ENCODE measurements around the gene IFNAR1. TPM values are rescaled to one million over a fixed set of nuclear protein-coding genes. Genes with fewer than 3 reads are reported as not detected.

Gene IFNAR1
- polyA plus RNA-seq, 3 donors: 16.8 to 95.3 (median 56.2) TPM

DNA sequence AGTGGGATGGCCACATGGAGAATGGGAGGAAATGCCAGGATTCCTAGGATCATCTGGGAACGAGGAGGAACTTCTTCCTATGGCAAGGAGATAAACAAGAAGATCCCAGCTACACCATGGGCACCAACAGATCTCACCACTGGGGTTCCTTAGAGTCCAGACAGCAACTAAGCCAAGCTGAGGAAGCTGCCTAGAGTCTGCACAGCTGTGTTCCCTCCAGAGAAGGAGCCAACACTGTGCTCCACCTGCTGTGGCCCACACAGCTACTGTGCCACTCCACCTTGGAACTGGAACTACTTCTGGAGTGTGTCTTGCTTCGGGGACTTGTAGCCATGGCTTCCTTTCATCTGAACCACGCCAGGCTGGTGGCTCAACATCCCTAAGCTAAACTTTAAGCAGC lies 6.0 kb downstream of the IFNAR1 start:
- Mint-ChIP-seq H3K36me3 (peaks cover 26 to 39% of the 10 kb centered on the region in 2 donors), H3K27me3 (ENCODE audit: low read depth in 3 of 3) (peaks cover 0 to 3% (median 0%) of the 10 kb centered on the region in 3 donors), H3K9me3 (peaks cover 2 to 14% (median 9%) of the 10 kb centered on the region in 7 donors), H3K4me3 (no peak overlapping the region), H3K27ac (peak overlapping the region in 3 of 7 donors; percentile 11 to 41 (median 31)), H3K4me1 (peaks cover 38% of the 10 kb centered on the region)
- Histone ChIP-seq H3K4me2 (replicated peaks; ENCODE audit: extremely low read depth, low read length, poor library complexity, severe bottlenecking) (no peak overlapping the region), H3K79me2 (ENCODE audit: insufficient read depth, low read length) (peaks cover 98% of the 10 kb centered on the region), H4K20me1 (ENCODE audit: insufficient read depth, low read length) (peaks cover 93% of the 10 kb centered on the region), H3K9me3 (replicated peaks in 1 of 2; ENCODE audit: control insufficient read depth in 1 of 2, insufficient read depth in 1 of 2, low read length in 2 of 2) (peaks cover 0 to 5% of the 10 kb centered on the region in 2 donors), H3K9ac (ENCODE audit: insufficient read depth, low read length, poor library complexity, severe bottlenecking) (no peak overlapping the region), H2AFZ (ENCODE audit: insufficient read depth, low read depth, low read length, poor library complexity, severe bottlenecking) (no peak overlapping the region), H3K36me3 (replicated peaks in 1 of 2; ENCODE audit: control insufficient read depth in 1 of 2, insufficient read depth in 2 of 2, low read length in 2 of 2) (peaks cover 18 to 47% of the 10 kb centered on the region in 2 donors), H3K4me3 (replicated peaks in 1 of 3; ENCODE audit: low read depth in 2 of 3, low read length in 3 of 3) (no peak overlapping the region), H3K27ac (ENCODE audit: low read depth in 1 of 2, low read length in 2 of 2) (no peak overlapping the region), H3K4me1 (ENCODE audit: control insufficient read depth in 1 of 2, insufficient read depth in 2 of 2, low read length in 2 of 2) (peaks cover 20 to 27% of the 10 kb centered on the region in 2 donors), H3K27me3 (ENCODE audit: control insufficient read depth in 2 of 2, insufficient read depth in 2 of 2, low read length in 2 of 2) (no peaks in the 10 kb centered on the region)
- DNase-seq: no peak
- 100% methylated on average over 2 of the region's 3 CpGs for WGBS (ENCODE audit: insufficient coverage)
- intact Hi-C loops (cut with micrococcal nuclease): loop anchor here in 1 of 2 donors (5.0 kb wide), 1 partner anchor 33 kb away; no protein-coding TSS in a partner anchor
- TF ChIP-seq, protein P1, sequence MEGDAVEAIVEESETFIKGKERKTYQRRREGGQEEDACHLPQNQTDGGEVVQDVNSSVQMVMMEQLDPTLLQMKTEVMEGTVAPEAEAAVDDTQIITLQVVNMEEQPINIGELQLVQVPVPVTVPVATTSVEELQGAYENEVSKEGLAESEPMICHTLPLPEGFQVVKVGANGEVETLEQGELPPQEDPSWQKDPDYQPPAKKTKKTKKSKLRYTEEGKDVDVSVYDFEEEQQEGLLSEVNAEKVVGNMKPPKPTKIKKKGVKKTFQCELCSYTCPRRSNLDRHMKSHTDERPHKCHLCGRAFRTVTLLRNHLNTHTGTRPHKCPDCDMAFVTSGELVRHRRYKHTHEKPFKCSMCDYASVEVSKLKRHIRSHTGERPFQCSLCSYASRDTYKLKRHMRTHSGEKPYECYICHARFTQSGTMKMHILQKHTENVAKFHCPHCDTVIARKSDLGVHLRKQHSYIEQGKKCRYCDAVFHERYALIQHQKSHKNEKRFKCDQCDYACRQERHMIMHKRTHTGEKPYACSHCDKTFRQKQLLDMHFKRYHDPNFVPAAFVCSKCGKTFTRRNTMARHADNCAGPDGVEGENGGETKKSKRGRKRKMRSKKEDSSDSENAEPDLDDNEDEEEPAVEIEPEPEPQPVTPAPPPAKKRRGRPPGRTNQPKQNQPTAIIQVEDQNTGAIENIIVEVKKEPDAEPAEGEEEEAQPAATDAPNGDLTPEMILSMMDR (IDR thresholded peaks at IDR 0.05): no peak

DNA sequence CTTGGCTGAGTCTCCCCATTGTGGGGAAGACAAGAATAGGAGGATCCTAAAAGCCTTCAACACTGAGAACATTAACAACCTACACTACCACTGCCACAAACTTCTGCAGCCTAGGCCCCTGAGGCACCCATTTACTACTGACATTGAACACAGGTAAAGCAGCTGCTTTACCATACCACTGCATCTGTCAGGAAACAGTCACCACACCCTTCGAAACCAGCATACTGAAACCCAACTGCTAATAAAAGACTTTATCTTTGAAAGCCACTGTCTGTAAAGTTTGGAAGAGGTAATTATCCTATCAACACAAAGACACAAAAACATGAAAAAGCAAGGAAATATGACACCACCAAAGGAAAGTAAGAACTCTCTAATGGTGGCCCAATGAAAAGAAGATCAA lies 7.4 kb downstream of the IFNAR1 start:
- peaks cover 7 to 13% of the 10 kb centered on the region in 2 donors for H3K4me1 ChIP-seq (ENCODE audit: control insufficient read depth in 1 of 2, insufficient read depth in 2 of 2, low read length in 2 of 2)
- H3K9me3 ChIP-seq (replicated peaks in 1 of 2; ENCODE audit: control insufficient read depth in 1 of 2, insufficient read depth in 1 of 2, low read length in 2 of 2): peaks cover 0 to 5% of the 10 kb centered on the region in 2 donors
- H3K4me3 Mint-ChIP-seq: no peak overlapping the region
- DNase-seq: no peak
- intact Hi-C loops (cut with micrococcal nuclease): loop anchor here in 1 of 2 donors (5.0 kb wide), 1 partner anchor 35 kb away; no protein-coding TSS in a partner anchor
- no CpG with 5 or more reads among the region's 1 CpG for WGBS (ENCODE audit: insufficient coverage)
- no peak overlapping the region for H2AFZ ChIP-seq (ENCODE audit: insufficient read depth, low read depth, low read length, poor library complexity, severe bottlenecking)
- peaks cover 27 to 54% of the 10 kb centered on the region in 2 donors for H3K36me3 ChIP-seq (replicated peaks in 1 of 2; ENCODE audit: control insufficient read depth in 1 of 2, insufficient read depth in 2 of 2, low read length in 2 of 2)
- H3K27me3 ChIP-seq (ENCODE audit: control insufficient read depth in 2 of 2, insufficient read depth in 2 of 2, low read length in 2 of 2): no peaks in the 10 kb centered on the region
- peak overlapping the region in 1 of 2 donors; percentile 34 for H3K27ac ChIP-seq (ENCODE audit: low read depth in 1 of 2, low read length in 2 of 2)
- H3K36me3 Mint-ChIP-seq: peaks cover 30 to 45% of the 10 kb centered on the region in 2 donors
- H4K20me1 ChIP-seq (ENCODE audit: insufficient read depth, low read length): peaks cover 91% of the 10 kb centered on the region
- H3K27me3 Mint-ChIP-seq (ENCODE audit: low read depth in 3 of 3): no peaks in the 10 kb centered on the region
- no peak overlapping the region for H3K4me3 ChIP-seq (replicated peaks in 1 of 3; ENCODE audit: low read depth in 2 of 3, low read length in 3 of 3)
- peaks cover 2 to 14% (median 9%) of the 10 kb centered on the region in 7 donors for H3K9me3 Mint-ChIP-seq
- H3K27ac Mint-ChIP-seq: peak overlapping the region in 1 of 7 donors; percentile 37
- peaks cover 29% of the 10 kb centered on the region for H3K4me1 Mint-ChIP-seq
- peaks cover 93% of the 10 kb centered on the region for H3K79me2 ChIP-seq (ENCODE audit: insufficient read depth, low read length)
- TF ChIP-seq, protein P1 (IDR thresholded peaks at IDR 0.05): no peak
- H3K9ac ChIP-seq (ENCODE audit: insufficient read depth, low read length, poor library complexity, severe bottlenecking): no peak overlapping the region
- no peak overlapping the region for H3K4me2 ChIP-seq (replicated peaks; ENCODE audit: extremely low read depth, low read length, poor library complexity, severe bottlenecking)
